ENCODE data around the gene KIF12. TPM values are rescaled to one million over a fixed set of nuclear protein-coding genes. Genes with fewer than 3 reads are reported as not detected.
A peak's percentile ranks its signal among the peaks of the same experiment; 100 is the strongest.

Gene KIF12
- total and polyA plus RNA-seq, 2 of the 13 experiments (the other 11 are each of a cell fraction or from before 2014, with no cell fraction given) = 1.8 to 12.5 TPM

DNA sequence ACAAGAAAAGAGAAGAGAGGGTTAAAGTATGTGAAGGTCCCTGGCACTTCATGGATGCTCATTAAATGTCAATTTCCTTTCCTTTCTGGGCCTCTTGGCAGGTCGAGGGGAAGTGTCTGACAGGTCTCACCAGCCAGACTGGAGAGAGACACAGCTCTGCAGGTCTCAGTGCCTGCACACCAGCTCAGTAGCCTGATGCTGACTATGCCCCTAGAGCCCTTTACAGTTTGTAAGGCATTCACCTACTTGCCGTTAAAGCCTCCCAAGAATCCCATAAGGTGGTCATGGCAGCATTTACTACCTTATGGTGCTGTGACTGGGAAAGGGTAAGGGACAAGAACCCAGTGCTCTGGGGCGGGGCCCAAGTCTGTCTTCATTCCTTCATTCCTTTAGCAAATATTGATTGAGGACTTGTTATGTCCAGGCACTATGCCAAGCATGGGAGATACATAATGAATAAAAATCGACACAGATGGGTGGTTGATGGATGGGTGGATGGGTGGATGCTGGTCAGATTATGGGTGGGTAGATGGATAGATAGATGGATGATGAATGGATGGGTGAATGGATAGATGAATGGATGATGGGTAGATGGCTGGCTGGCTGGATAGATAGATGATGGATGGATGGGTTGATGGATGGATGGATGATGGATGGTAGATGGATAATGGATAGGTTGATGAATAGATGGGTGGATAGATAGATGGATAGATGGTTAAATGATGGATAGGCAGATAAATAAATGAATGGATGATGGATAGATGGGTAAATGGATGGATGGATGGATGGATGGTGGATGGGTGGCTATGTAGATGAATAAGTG, 21.3 kb upstream of the KIF12 start:
- Histone ChIP-seq H3K4me2 (ENCODE audit: low read depth, low read length) (peak overlapping the region; percentile 72), H3K27me3 (ENCODE audit: control insufficient read depth in 1 of 2, insufficient read depth in 2 of 2, low read length in 2 of 2) (no peaks in the 10 kb centered on the region), H3K9ac (ENCODE audit: insufficient read depth, low read depth, low read length) (no peak overlapping the region; the same call in 1 of the 2 replicates), H3K4me3 (replicated peaks in 1 of 3; ENCODE audit: insufficient read depth in 1 of 3, low read depth in 2 of 3, low read length in 3 of 3) (peak overlapping the region in 1 of 3 experiments; percentile 25; a peak in 1 of 6 replicates), H3K27ac (ENCODE audit: extremely low read length, insufficient read depth, low read length) (peak overlapping the region; percentile 67), H3K9me3 (ENCODE audit: low read length) (no peaks in the 10 kb centered on the region), H4K20me1 (ENCODE audit: insufficient read depth, low read length) (no peaks in the 10 kb centered on the region), H3K4me1 (ENCODE audit: insufficient read depth, low read length) (peaks cover 96% of the 10 kb centered on the region), H2AFZ (ENCODE audit: low read length) (no peak overlapping the region), H3K79me2 (ENCODE audit: insufficient read depth, low read length) (no peaks in the 10 kb centered on the region), H3K36me3 (replicated peaks in 1 of 2; ENCODE audit: control insufficient read depth in 1 of 2, insufficient read depth in 2 of 2, low read length in 2 of 2) (no peaks in the 10 kb centered on the region)
- CTCF ChIA-PET (ENCODE audit: low intra/inter-chr PET ratio, low total read pairs) = no interaction called here
- BruUV-seq (replicated peaks) = no TSS peak
- in situ Hi-C loops (cut with HindIII; ENCODE audit: extremely low pct_ligation_motif_present, low pct_unique_long_range_greater_than_20kb) (no loop called here), intact Hi-C loops (cut with micrococcal nuclease; ENCODE audit: unreplicated experiment) (no loop called here)
- DNase-seq (ENCODE audit: low spot score) (no peak), FAIRE-seq (no peak), ATAC-seq (no peak)
- POLR2A ChIA-PET = interaction anchor here (1.0 to 5.6 kb wide), 11 partner anchors 7 to 56 kb away, joined by 4 to 107 read pairs (median 30); partner anchors contain the start of genes AMBP, COL27A1 and KIF12
- WGBS (ENCODE audit: low lambda C conversion rate) = 32% methylated on average over 4 of the region's 4 CpGs
- TF ChIP-seq ZNF652 (CRISPR knock-in tag; IDR thresholded peaks at IDR 0.05; ENCODE audit: borderline replicate concordance, low read depth) = peak; percentile 58; the same call in 1 of the 2 replicates
- TF ChIP-seq USF2 (IDR thresholded peaks at IDR 0.05; ENCODE audit: low read depth, low read length) = no peak
- TF ChIP-seq USF2 (CRISPR knock-in tag; IDR thresholded peaks at IDR 0.05; ENCODE audit: borderline replicate concordance) = 0 out of 2 replicates have a peak, but pooled peaks have one; percentile 29
- TF ChIP-seq ZNF44 (CRISPR knock-in tag; IDR thresholded peaks at IDR 0.05) = 0 out of 2 replicates have a peak, but pooled peaks have one; percentile 56
- no peak for TF ChIP-seq AGO1 (IDR thresholded peaks at IDR 0.05; ENCODE audit: low read depth, low read length, poor library complexity, severe bottlenecking)
